ENCODE results near the gene ACKR1.

The ACKR1 gene

GRCh38 chr1:159223004-159223403, 18.3 kb downstream of the ACKR1 start:
- DNase-seq, result no peak

GRCh38 chr1:159228554-159228953, 23.9 kb downstream of the ACKR1 start:
- DNase-seq, result no peak

DNA sequence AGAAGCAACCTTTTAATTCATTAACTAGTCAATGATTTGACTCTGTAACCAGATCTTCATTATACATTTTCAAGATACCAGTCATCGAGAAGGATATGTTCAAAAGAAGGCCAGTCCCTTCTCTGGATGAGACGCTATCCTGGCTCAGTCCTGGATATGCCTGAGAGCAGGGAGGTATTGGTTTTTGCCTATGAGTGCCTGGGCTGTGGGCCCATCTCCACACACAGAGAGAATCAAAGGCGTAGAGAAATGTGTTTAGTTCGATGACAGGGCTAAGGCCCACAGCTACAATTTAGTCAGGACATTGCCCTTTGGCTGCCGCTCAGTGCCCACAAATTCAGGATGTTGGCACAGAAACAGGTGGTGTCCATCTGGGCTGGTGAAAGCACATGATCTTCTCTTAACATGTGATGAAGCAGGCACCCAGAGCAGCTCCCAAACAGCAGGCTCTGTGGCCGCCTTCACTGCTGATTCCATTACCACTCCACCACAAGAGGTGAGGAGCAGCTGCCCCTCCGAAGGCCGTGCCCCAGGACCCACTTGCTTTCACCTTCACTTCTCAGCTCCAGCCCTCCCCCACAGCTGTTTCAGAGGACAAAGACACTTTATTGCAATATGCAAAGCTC, 24.7 kb downstream of the ACKR1 start:
- no peak for DNase-seq

- DNase-seq, result no peak
Measured at GRCh38 chr1:159229896-159230295, 25.2 kb downstream of the ACKR1 start.

- DNase-seq, result no peak
Measured at GRCh38 chr1:159239551-159240220, 35.0 kb downstream of the ACKR1 start.

- DNase-seq, result no peak
Measured at GRCh38 chr1:159247266-159247665, 42.6 kb downstream of the ACKR1 start.

DNA sequence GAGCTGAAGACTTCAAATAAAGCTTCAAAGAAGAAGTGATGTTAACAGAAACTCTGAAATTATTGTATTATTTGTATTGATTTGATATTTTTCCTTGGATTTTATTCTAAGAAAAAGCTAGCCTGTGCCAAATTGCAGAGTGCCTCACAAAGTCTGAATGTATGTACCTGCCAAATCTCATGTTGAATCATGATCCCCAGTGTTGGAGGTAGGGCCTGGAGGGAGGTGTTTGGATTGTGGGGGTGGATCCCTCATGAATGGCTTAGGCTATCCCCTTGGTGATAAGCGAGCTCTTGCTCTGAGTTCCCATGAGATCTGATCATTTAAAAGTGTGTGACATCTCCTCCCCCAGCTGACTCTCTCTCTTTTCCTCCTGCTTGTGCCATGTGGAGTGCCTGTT, 43.6 kb downstream of the ACKR1 start:
- no peak for DNase-seq

- DNase-seq, result no peak
Measured at GRCh38 chr1:159250638-159251216, 46.1 kb downstream of the ACKR1 start.

Data from CD4-positive, alpha-beta T cell treated with Interferon gamma for 1 hour (primary cell).